Stimulated activated CD8-positive, alpha-beta memory T cell treated with anti-CD3 and anti-CD28 coated beads, Interleukin-12 subunit alpha, Interleukin-12 subunit beta, amount 100 ng/mL, for 1 hour (primary cell): Measurements from ENCODE around the gene AKAP8.
"Not testable (repeated sequence)": the region's sequence is repeated elsewhere in the genome, so short reads cannot be mapped to it uniquely, and the experiment has no call there.

Source experiments
- DNase-seq: peaks from one replicate; pipeline ENCODE4 v3.0.0-alpha.2; 2020; ENCODE audit warnings: low read depth

The AKAP8 gene

DNA sequence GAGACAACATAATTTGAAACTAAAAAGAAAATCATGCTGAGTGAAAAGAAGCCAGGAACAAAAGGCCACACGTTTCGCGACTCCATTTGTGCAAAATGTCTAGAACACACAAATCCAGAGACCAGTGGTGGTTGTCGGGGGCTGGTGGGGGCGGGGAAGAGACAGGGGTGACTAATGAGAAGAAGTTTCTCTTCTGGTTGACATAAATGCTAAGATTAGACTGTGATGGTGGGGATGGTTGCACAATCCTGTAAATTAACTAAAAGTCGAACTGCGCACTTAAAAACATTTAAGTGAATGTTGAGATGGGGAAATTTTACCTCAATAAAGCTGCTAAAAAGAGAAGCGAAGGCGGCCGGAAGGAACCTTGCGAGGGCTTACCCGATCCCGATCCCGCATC is 7.1 kb downstream of the AKAP8 start:
- DNase-seq = no peak

DNA sequence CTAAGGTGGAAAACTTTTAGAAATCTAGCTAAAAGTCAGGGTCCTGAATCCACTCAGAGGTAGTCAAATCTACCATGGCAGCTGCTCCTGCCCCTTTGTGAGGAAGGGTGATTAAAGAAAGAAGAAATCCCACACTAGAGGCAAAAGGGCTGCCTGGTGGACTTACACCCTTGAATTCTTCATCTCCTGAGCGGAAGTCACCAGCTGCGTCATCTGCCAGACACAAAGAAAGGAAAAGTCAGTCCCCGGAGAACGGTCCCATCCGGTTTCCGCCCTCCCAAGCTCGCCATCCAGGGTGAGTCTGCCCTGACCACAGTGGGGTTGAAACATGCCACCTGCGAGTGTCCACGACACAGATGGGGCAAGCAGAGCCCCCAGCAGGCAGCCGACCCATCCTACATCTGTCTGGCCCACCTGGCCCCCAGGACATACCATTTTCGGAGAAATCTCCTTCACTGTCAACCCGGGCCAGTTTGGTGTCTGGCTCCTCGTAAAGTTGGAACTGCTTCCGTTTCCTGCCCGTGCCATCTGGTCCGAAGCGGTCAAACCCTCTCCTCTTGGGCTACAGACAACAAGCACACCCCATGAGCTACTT is 7.7 kb downstream of the AKAP8 start:
- no peak for DNase-seq

DNA sequence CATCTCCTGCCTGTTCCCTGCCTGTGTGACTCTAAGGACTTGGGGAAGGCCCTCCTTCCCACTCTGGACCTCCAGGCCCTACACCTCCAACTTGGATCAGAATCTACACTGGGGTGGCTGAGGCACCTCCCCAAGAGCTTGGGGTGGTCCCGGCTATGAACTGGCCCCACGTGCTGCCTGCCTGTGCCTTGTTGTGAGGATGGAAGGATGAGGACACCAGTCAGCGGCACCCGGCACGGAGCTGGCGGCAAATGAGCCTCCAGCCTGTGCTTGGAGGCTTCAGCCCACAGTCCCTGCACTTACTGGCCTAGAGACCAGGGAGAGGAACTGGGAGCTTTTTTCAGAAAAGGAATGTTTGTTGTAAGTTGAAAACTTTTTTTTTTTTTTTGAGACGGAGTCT is 8.5 kb downstream of the AKAP8 start:
- DNase-seq = no peak

DNA sequence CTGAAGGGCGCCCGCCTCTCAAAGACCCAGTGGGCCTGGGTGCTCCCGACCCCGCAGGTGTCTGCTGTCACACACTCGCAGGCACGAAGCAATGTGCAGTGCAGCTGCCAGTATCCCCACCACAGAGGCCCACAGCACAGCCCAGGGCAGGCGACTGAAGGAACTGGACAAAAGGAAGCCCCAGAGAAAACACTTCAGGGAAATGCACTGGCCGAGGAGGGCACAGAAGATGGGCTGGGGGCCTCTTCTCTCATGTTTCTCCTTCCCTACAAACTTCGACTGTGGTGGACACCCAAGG is 10.0 kb downstream of the AKAP8 start:
- no peak for DNase-seq

DNA sequence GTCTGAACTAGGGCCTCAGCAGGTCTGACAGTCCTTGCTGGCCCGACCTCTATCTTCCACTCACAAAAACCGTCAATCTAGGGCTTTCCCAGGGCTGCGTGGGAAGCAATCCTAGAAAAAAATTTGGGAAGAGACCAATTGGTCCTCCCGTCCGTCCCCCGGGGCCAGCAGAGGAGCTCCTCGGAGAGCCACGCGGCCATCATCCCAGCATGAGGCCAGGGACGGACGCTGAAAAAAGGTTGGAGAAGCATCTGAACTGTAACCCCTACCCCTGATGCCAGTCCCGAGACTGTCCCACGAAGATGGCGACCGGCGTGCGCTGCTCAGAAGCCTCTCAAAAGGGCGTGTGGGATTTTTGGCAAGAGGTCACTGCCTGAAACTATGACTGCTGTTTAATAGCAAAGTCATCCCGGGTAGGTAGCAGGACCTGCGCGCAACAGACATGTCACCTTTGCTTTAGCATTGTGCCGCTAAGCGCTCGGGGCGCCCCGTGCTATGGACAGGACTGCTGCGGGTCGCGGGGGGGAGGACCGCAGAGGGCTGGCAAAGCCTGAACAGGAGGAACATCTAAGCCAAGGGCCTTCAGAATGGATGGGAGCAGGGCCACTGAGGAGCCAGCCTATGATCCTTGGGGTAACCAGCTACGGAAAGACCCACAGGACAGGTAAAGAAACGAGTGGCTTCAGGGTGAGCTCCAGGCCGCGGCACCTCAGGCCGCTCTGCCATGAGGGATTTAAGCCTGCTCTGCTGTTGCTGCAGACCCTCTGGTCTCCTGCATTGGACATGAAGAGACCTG is 10.6 kb downstream of the AKAP8 start:
- no peak for DNase-seq

DNA sequence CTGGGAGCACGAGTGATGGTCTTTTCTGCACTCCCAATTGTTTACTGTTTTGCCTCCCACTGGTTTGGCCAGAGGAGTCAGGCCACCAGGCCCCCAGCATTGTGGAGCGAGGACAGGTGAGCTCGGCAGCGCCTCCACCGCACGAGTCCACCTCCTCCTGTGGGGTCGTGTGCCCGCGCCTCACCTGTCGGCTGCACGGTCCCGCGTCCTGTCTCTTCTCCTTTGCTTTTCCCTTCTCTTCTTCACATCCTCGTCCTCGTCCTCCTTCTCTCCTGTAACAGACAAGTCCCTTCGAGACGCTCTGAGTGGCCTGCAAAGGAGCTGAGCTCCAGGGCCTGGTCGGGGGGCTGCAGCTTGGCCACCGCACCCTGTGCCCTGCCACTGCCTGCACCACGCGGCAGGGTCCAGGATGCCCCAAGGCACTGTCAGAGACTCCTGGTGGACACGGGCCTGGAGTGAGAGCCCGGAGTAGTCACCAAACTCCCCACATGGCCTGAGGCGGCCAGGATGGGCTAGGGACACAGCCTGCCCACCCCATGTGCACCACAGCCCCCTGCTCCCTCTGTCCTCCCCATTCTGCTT is 11.4 kb downstream of the AKAP8 start:
- no peak for DNase-seq

DNA sequence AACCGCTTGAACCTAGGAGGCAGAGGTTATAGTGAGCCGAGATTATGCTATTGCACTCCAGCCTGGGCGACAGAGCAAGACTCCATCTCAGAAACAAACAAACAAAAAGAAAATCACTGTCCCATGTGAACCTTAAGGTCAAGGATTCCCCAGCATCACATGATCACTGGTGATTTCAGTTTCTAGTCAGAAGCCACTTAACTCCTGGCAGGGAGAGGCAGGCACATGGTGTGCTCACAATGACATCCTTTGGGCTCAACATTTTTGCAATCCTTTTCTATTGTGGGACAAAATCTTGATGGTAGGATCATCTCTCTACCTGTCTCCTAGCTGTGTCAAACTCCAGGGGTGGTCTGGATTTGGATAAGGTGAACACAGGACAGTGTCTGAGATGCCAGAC is 12.1 kb downstream of the AKAP8 start:
- DNase-seq = no peak

DNA sequence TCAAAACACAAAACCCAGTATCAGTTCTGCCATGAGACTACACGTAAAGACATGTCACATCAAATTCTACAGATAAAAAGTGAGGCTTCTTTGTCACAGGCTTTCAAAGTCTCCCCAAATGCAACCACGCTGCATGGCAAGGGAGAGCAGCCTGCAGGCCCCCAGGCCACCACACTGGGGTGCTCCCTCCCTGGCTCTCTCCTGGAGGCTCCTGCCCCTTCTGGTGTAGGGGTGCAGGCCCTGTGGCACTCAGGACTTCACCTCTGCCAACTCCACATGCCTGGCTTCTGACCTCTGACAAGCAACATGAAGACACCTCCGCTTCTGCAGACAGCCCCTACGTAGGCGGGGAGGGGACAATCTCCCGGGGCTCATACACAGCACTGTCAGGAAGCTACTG is 14.3 kb downstream of the AKAP8 start:
- DNase-seq = no peak

DNA sequence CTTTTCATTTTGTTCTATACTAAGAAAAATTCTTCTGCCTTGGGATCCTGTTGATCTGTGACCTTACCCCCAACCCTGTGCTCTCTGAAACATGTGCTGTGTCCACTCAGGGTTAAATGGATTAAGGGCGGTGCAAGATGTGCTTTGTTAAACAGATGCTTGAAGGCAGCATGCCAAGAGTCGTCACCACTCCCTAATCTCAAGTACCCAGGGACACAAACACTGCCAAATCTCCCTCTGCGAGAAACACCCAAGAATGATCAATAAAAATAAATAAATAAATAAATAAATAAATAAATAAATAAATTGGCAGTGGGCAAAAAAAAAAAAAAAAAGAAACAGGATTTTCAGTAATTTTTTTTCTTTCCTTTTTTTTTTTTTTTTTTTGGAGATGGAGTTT is 15.8 kb downstream of the AKAP8 start:
- DNase-seq = not testable (repeated sequence)

DNA sequence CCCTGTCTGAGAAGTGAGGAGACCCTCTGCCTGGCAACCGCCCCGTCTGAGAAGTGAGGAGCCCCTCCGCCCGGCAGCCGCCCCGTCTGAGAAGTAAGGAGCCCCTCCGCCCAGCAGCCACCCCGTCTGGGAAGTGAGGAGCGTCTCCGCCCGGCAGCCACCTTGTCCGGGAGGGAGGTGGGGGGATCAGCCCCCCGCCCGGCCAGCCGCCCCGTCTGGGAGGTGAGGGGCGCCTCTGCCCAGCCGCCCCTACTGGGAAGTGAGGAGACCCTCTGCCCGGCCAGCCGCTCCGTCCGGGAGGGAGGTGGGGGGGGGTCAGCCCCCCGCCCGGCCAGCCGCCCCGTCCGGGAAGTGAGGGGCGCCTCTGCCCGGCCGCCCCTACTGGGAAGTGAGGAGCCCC is 16.5 kb downstream of the AKAP8 start:
- DNase-seq = not testable (repeated sequence)

DNA sequence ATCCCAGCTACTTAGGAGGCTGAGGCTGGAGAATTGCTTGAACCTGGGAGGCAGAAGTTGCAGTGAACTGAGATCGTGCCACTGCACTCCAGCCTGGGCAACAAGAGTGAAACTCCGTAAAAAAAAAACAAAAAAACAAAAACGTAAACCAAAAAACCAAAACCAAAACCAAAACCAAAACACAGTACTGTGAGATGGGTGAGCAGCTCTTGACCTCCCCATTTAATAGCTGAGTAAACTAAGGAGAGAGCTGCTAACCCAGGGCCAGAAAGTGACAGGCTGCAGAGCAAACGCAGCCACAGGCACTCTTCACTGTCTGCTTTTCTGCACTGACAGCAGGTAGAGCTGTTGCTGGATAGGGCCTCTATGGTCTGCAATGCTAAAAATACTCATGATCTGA is 19.6 kb downstream of the AKAP8 start:
- DNase-seq = not testable (repeated sequence)

DNA sequence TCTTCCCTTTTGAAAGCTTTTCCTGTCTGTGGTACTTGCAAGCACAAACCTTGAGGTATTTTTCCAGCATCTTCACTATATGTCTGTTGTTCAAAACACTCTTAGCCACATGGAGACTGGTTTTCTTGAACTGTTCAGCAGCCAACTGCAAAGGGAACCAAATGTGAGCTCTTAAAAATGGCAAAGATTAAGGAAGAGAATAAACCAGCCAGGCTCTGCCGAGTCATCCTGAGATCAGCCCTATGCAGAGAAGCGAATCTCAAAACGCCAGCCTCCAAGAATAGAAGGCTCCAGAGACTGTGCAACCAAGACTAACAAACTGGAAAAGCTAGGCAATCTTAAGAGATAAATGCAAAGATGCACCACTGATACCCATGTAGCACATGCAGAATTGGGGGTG is 20.7 kb downstream of the AKAP8 start:
- no peak for DNase-seq

DNA sequence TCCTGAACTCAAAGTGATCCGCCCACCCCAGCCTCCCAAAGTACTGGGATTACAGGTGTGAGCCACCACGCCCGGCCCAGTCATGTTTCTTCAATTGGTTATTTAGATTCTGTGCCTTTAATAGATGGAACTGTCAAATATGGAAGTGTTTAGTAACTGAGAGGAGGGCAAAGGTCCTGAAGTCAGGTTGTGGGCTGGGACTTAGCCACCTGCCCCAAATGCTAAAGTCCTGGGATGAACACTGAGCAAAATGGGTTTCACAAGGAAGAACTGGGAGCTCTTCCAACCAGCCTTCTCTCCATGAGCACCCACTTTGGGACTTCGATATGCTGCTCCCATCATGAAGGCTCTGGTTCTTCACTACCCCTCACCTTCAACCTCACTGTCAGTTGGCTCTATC is 21.7 kb downstream of the AKAP8 start:
- DNase-seq = no peak

DNA sequence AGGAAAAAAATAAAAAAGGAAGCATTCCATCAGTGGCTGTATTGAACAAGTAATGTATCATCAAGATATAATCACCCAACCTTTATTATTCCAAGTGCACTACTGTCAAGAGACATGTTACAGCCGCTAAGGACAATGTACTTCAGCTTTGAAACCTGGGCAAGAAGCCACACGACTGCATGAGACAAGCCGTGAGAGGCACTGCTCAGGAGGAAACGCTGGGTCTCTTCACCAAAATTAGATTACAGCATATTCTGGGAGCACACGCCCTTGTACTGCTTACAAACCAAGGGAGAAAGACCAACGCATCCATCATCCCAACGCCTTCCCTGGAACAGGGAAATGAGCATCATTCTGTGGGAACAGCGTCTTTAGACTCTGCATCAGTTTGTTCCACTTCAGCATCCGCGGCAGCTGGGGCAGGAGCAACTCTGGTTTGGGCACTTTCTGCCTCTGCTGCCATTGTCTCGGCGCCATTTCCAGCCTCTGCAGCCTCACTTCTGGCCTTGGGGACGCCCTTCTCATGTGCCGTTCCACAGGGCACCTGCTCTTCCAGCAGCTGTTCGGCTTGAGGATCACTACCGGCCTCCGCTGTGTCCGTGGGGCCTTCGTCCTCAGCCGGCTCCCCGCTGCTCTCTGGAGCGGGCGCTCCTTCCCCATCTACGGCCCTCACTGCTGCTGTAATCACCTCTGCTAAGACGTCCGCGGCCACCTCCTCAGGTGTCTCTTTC is 24.9 kb downstream of the AKAP8 start:
- DNase-seq = no peak

DNA sequence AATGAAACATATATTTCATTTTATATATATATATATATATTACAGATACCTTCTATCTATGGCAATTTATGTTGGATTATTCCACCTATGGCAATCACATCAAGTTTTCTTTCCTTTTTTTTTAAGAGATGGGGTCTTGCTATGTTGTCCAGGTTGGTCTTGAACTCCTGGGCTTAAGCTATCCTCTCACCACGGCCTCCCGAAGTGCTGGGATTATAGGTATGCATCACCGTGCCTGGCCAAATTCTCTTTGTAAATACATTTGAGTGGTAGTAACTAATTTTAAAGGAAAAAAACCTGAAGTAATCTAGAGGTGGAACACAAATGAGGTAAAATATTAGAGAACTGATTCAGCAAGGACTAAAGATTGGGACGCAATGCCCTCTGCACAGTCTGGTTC is 25.7 kb downstream of the AKAP8 start:
- no peak for DNase-seq

DNA sequence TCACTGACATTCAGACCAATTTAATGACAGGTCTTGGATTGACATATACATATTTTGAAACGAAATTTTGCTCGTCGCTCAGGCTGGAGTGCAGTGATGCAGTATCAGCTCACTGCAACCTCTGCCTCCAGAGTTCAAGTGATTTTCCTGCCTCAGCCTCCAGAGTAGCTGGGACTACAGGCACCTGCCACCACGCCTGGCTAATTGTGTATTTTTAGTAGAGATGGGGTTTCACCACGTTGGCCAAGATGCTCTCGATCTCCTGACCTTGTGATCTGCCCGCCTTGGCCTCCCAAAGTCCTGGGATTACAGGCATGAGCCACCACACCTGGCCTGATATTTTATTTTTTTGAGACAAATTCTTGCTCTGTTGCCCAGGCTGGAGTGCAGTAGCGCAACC is 27.1 kb downstream of the AKAP8 start:
- not testable (repeated sequence) for DNase-seq

DNA sequence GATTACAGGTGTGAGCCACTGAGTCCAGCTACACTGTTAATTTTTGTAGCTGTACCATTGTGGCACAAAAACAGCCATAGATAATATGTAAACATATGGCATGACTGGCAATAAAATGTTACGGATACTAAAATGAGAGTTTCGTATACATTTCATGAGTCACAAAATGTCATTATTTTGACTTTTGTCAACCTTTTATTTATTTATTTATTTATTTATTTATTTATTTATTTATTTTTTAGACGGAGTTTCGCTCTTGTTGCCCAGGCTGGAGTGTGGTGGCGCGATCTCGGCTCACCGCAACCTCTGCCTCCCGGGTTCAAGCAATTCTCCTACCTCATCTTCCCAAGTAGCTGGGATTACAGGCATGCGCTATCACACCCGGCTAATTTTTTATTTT is 38.3 kb downstream of the AKAP8 start:
- DNase-seq = not testable (repeated sequence)

DNA sequence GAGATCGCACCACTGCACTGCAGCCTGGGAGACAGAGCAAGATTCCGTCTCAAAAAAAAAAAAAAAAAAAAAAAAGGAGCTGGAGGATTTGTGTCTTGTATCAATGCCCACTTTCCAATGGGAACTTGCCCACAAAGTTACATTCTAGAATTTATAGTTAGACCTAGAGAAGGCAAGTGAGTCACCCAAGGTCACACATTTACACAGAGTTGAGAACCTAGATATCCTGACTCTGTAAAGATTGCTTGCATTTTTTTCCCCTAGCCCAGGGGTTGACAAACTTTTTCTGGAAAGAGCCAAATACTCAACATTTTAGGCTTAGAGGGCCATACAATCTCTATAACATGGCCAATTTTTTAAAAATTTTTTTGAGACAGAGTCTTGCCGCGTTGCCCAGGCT is 39.5 kb downstream of the AKAP8 start:
- no peak for DNase-seq

DNA sequence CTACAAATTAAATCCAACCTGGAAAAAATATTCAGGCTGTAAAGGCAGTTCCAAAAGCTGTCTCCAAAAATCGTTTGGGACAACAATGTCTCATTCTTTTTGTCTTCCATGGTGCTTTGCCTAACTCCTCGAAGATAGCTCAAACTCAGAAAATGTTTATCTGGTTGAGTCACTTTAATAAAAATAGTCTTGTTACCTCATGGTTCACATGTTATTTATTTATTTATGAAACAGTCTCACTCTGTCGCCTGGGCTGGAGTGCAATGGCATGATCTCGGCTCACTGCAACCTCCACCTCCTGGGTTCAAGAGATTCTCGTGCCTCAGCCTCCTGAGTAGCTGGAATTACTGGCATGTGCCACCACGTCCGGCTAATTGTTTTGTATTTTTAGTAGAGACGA is 42.4 kb downstream of the AKAP8 start:
- no peak for DNase-seq

DNA sequence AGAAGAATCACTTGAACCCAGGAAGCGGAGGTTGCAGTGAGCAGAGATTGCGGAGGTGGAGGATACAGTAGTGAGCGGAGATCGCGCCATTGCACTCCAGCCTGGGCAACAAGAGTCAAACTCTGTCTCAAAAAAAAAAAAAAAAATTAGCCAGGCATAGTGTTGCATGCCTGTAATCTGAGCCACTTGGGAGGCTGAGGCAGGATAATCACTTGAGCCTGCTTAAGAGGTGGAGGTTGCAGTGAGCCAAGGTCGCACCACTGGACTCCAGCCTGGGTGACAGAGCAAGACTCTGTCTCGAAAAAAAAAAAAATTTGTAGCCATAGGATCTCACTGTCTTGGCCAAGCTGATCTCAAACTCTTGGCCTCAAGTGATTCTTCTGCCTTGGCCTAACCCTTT is 43.6 kb downstream of the AKAP8 start:
- not testable (repeated sequence) for DNase-seq

DNA sequence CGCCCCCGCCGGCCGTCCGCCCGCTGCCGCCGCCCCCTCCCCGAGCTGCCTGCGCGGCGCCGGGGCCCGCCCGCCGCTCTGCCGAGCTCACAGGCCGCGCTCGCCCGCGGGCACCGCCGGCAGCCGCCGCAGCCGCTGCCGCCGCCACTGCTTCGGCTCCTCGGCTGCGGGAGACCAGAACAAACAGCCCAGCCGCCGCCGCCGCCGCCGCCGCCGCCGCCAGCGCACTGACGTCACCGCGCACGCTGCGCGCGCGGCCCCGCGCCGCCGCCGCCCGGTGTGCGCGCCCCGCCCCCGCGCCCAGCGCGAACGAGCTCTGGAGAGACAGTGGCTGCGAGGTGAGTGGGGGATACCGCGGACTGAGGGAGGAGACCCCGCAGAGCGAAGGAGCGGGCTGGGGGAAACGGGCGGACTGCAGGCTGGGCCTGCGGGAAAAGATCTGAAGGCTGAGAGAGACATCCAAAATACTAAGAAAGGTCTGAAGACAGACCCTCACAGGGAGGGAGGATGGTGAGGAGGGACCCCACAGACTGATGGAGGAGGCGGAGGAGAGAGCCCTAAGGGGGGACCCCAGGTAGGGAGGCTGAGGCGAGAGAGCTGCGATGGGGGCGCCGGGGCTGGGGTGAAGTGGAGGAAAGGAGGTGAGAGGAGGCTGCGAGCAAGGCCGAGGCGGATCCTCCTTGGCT is 47.1 kb downstream of the AKAP8 start, which contains the start of gene BRD4:
Gene BRD4, minus strand, starts transcription at position 229 of the 686 bp plus-strand sequence. CDS start 59,440 bp downstream, outside the sequence.
- peak; percentile 57 for DNase-seq
